ENCODE measurements around the gene PLCG2.

The PLCG2 gene

DNA sequence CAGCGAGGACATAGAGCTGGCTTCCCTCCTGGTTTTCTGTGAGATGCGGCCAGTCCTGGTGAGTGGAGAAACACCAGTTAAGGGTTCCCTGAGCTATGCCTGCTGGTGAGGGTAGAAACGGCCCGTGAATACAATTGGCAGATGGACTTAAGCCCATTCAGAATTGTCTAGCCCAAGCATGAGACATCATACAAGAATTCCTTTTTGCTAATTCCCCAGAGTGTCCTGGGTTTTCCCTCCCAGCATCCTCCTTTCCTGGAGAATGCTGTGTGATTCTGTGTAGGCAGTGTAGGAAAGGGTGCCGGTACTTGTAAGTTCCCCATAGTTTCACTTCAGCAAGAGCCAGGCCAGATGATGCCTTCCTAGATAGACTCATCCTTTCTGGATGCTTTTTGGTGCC, 167.1 kb downstream of the PLCG2 start:
- H3K9ac ChIP-seq (ENCODE audit: low read depth, low read length, poor library complexity) = no peak overlapping the region
- no CpG with 5 or more reads among the region's 5 CpGs for WGBS, 2 donors (ENCODE audit: extremely low coverage in 2 of 2, insufficient read length in 2 of 2, insufficient replicate concordance in 1 of 2)

DNA sequence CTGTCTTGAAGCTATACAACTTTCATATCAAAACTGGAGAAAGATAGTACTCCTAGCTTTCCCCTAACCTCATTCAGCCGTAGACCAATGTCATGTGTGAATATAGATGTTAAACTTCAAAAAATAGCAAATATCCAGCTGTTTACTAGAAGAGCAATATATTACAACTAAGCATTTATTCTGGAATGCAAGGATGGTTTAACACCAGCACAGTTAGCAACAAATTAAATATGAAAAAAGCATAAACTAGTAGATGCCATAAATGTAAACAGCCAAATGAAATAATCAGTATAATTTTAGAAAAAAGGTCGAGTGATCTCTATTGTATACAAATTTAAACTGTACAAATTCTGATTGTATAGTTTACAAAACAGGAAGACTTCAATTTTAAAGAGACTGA, 172.5 kb downstream of the PLCG2 start:
- H3K27ac ChIP-seq (replicated peaks; ENCODE audit: low read length) = no peak overlapping the region
- no peak overlapping the region for H2BK5ac ChIP-seq (ENCODE audit: low read length)
- H3K36me3 ChIP-seq (replicated peaks in 1 of 2; ENCODE audit: control insufficient read depth in 2 of 2, insufficient read depth in 2 of 2, low read length in 2 of 2) = no peaks in the 10 kb centered on the region
- H3K4me3 ChIP-seq (ENCODE audit: low read length in 2 of 2) = no peak overlapping the region
- H3K4me2 ChIP-seq (ENCODE audit: insufficient read depth, low read length, poor library complexity, severe bottlenecking) = no peak overlapping the region
- peaks cover 0 to 4% of the 10 kb centered on the region in 2 donors for H3K9me3 ChIP-seq (replicated peaks in 1 of 2; ENCODE audit: control insufficient read depth in 2 of 2, insufficient read depth in 1 of 2, low read depth in 1 of 2, low read length in 2 of 2)
- no peak overlapping the region for H2AK5ac ChIP-seq (ENCODE audit: low read depth, low read length)
- H2BK15ac ChIP-seq (ENCODE audit: low read length) = no peak overlapping the region
- no peak overlapping the region for H2BK120ac ChIP-seq (ENCODE audit: low read depth, low read length)
- H3K14ac ChIP-seq (ENCODE audit: low read length) = no peak overlapping the region
- peaks cover 0 to 2% (median 0%) of the 10 kb centered on the region in 3 experiments for H3K27me3 ChIP-seq (ENCODE audit: control insufficient read depth in 3 of 3, insufficient read depth in 3 of 3, low read depth in 1 of 3, low read length in 3 of 3)
- whole genome bisulfite sequencing, 2 donors (ENCODE audit: extremely low coverage in 2 of 2, insufficient read length in 2 of 2, insufficient replicate concordance in 1 of 2) = no CpG with 5 or more reads among the region's 2 CpGs
- H3K4me1 ChIP-seq (ENCODE audit: control insufficient read depth in 2 of 2, insufficient read depth in 1 of 2, low read depth in 1 of 2, low read length in 2 of 2) = peaks cover 0 to 9% of the 10 kb centered on the region in 2 donors
- H3K18ac ChIP-seq (ENCODE audit: low read length) = no peak overlapping the region
- no peak overlapping the region for H2BK12ac ChIP-seq (ENCODE audit: low read length)
- no peak for DNase-seq (ENCODE audit: low spot score)
- H3K9ac ChIP-seq (ENCODE audit: low read depth, low read length, poor library complexity) = no peak overlapping the region
- no peak overlapping the region for H4K8ac ChIP-seq (ENCODE audit: low read depth, low read length)
- H3K4ac ChIP-seq (ENCODE audit: low read length) = no peak overlapping the region
- H4K91ac ChIP-seq (ENCODE audit: low read depth, low read length, poor library complexity) = no peak overlapping the region
- H2AFZ ChIP-seq (ENCODE audit: low read length) = no peak overlapping the region
- no peaks in the 10 kb centered on the region for H3K79me1 ChIP-seq (ENCODE audit: low read depth, low read length)
- no peak overlapping the region for H3K23ac ChIP-seq (ENCODE audit: low read depth, low read length, poor library complexity)

More for the DNA sequence above, 167.1 kb downstream of the PLCG2 start:
- H2BK5ac ChIP-seq (ENCODE audit: low read length) = no peak overlapping the region
- H3K36me3 ChIP-seq (replicated peaks in 1 of 2; ENCODE audit: control insufficient read depth in 2 of 2, insufficient read depth in 2 of 2, low read length in 2 of 2) = no peaks in the 10 kb centered on the region
- no peak overlapping the region for H2AFZ ChIP-seq (ENCODE audit: low read length)
- no peak overlapping the region for H3K4me2 ChIP-seq (ENCODE audit: insufficient read depth, low read length, poor library complexity, severe bottlenecking)
- no peak overlapping the region for H3K4ac ChIP-seq (ENCODE audit: low read length)
- peaks cover 0 to 2% (median 0%) of the 10 kb centered on the region in 3 experiments for H3K27me3 ChIP-seq (ENCODE audit: control insufficient read depth in 3 of 3, insufficient read depth in 3 of 3, low read depth in 1 of 3, low read length in 3 of 3)
- H3K4me3 ChIP-seq (ENCODE audit: low read length in 2 of 2) = no peak overlapping the region
- no peak overlapping the region for H2BK120ac ChIP-seq (ENCODE audit: low read depth, low read length)
- H2BK15ac ChIP-seq (ENCODE audit: low read length) = no peak overlapping the region
- no peak overlapping the region for H3K14ac ChIP-seq (ENCODE audit: low read length)
- no peak overlapping the region for H3K27ac ChIP-seq (replicated peaks; ENCODE audit: low read length)
- H3K23ac ChIP-seq (ENCODE audit: low read depth, low read length, poor library complexity) = no peak overlapping the region
- H3K4me1 ChIP-seq (ENCODE audit: control insufficient read depth in 2 of 2, insufficient read depth in 1 of 2, low read depth in 1 of 2, low read length in 2 of 2) = peaks cover 6 to 12% of the 10 kb centered on the region in 2 donors
- H4K8ac ChIP-seq (ENCODE audit: low read depth, low read length) = no peak overlapping the region
- no peaks in the 10 kb centered on the region for H3K79me1 ChIP-seq (ENCODE audit: low read depth, low read length)
- H2BK12ac ChIP-seq (ENCODE audit: low read length) = no peak overlapping the region
- H3K9me3 ChIP-seq (replicated peaks in 1 of 2; ENCODE audit: control insufficient read depth in 2 of 2, insufficient read depth in 1 of 2, low read depth in 1 of 2, low read length in 2 of 2) = no peaks in the 10 kb centered on the region
- H3K18ac ChIP-seq (ENCODE audit: low read length) = no peak overlapping the region
- no peak for DNase-seq (ENCODE audit: low spot score)
- no peak overlapping the region for H2AK5ac ChIP-seq (ENCODE audit: low read depth, low read length)
- H4K91ac ChIP-seq (ENCODE audit: low read depth, low read length, poor library complexity) = no peak overlapping the region

DNA sequence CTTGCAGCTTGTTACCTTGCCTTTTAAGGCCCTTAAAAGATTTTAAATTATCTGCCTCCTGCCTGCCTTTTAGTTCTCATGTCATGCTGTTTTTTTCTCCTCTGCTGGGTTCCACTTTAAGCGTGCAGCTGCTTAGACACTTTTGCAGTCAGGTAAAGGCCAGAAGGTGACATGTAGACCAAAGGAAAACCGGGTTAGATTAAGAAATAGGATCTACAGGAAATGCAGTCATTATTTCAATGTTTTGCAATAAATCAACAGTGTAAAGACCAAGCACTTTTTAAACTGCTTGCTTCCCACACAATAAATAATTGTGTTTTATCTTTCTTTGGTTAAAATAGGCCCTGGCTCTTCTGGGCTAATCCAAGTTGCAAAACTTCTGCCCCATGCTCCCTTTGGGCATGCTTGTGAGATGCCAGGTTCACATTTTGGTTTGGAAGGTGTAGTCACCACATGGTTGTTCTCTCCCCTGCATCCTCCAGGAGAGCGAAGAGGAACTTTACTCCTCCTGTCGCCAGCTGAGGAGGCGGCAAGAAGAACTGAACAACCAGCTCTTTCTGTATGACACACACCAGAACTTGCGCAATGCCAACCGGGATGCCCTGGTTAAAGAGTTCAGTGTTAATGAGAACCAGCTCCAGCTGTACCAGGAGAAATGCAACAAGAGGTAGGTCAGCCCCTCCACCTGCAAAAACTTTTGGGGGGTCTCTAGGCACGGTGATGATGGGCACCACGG, 177.3 kb downstream of the PLCG2 start:
- Histone ChIP-seq H2AK5ac (ENCODE audit: low read depth, low read length) (no peak overlapping the region), H3K23ac (ENCODE audit: low read depth, low read length, poor library complexity) (no peak overlapping the region), H3K18ac (ENCODE audit: low read length) (peak overlapping the region; percentile 3), H3K9ac (ENCODE audit: low read depth, low read length, poor library complexity) (no peak overlapping the region), H3K27ac (replicated peaks; ENCODE audit: low read length) (no peak overlapping the region), H3K36me3 (replicated peaks in 1 of 2; ENCODE audit: control insufficient read depth in 2 of 2, insufficient read depth in 2 of 2, low read length in 2 of 2) (no peaks in the 10 kb centered on the region), H2BK15ac (ENCODE audit: low read length) (no peak overlapping the region), H3K9me3 (replicated peaks in 1 of 2; ENCODE audit: control insufficient read depth in 2 of 2, insufficient read depth in 1 of 2, low read depth in 1 of 2, low read length in 2 of 2) (peaks cover 0 to 2% of the 10 kb centered on the region in 2 donors), H3K27me3 (ENCODE audit: control insufficient read depth in 3 of 3, insufficient read depth in 3 of 3, low read depth in 1 of 3, low read length in 3 of 3) (no peaks in the 10 kb centered on the region), H2BK120ac (ENCODE audit: low read depth, low read length) (no peak overlapping the region), H3K4ac (ENCODE audit: low read length) (no peak overlapping the region), H2BK5ac (ENCODE audit: low read length) (no peak overlapping the region), H3K14ac (ENCODE audit: low read length) (no peak overlapping the region), H3K4me2 (ENCODE audit: insufficient read depth, low read length, poor library complexity, severe bottlenecking) (no peak overlapping the region), H3K4me1 (ENCODE audit: control insufficient read depth in 2 of 2, insufficient read depth in 1 of 2, low read depth in 1 of 2, low read length in 2 of 2) (peaks cover 0 to 9% of the 10 kb centered on the region in 2 donors), H4K8ac (ENCODE audit: low read depth, low read length) (no peak overlapping the region), H2BK12ac (ENCODE audit: low read length) (no peak overlapping the region), H4K91ac (ENCODE audit: low read depth, low read length, poor library complexity) (no peak overlapping the region), H2AFZ (ENCODE audit: low read length) (no peak overlapping the region), H3K4me3 (ENCODE audit: low read length in 2 of 2) (no peak overlapping the region), H3K79me1 (ENCODE audit: low read depth, low read length) (no peaks in the 10 kb centered on the region)
- WGBS, 2 donors (ENCODE audit: extremely low coverage in 2 of 2, insufficient read length in 2 of 2, insufficient replicate concordance in 1 of 2) = no CpG with 5 or more reads among the region's 9 CpGs
- DNase-seq (ENCODE audit: low spot score) = no peak

DNA sequence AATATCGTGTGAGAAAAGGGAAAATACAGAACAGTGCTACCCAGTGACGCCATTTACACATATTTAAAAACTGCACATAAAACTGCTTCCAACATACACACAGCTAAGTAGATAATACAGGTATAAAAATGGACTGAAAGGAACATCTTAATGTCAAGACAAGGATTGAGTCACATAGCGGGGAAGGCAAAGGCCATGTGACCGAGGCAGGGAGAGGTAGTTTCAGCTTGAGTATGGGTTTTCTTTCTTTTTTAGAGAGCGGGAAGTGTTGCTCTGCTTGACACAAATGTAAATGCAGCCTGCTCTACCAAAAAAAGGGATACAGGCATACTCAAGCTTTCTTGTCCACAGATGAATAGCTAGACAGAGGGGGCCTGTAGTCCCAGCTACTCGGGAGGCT, 185.7 kb downstream of the PLCG2 start:
- Histone ChIP-seq H3K27me3 (ENCODE audit: control insufficient read depth in 3 of 3, insufficient read depth in 3 of 3, low read depth in 1 of 3, low read length in 3 of 3) (no peaks in the 10 kb centered on the region), H3K9me3 (replicated peaks in 1 of 2; ENCODE audit: control insufficient read depth in 2 of 2, insufficient read depth in 1 of 2, low read depth in 1 of 2, low read length in 2 of 2) (no peaks in the 10 kb centered on the region), H3K79me1 (ENCODE audit: low read depth, low read length) (no peaks in the 10 kb centered on the region), H3K4ac (ENCODE audit: low read length) (no peak overlapping the region), H3K4me3 (ENCODE audit: low read length in 2 of 2) (no peak overlapping the region), H2AK5ac (ENCODE audit: low read depth, low read length) (no peak overlapping the region), H3K36me3 (replicated peaks in 1 of 2; ENCODE audit: control insufficient read depth in 2 of 2, insufficient read depth in 2 of 2, low read length in 2 of 2) (no peaks in the 10 kb centered on the region), H3K4me1 (ENCODE audit: control insufficient read depth in 2 of 2, insufficient read depth in 1 of 2, low read depth in 1 of 2, low read length in 2 of 2) (no peaks in the 10 kb centered on the region), H3K23ac (ENCODE audit: low read depth, low read length, poor library complexity) (no peak overlapping the region), H2BK12ac (ENCODE audit: low read length) (no peak overlapping the region), H3K4me2 (ENCODE audit: insufficient read depth, low read length, poor library complexity, severe bottlenecking) (no peak overlapping the region), H2BK15ac (ENCODE audit: low read length) (no peak overlapping the region), H3K27ac (replicated peaks; ENCODE audit: low read length) (no peak overlapping the region), H2BK5ac (ENCODE audit: low read length) (no peak overlapping the region), H3K14ac (ENCODE audit: low read length) (no peak overlapping the region), H4K8ac (ENCODE audit: low read depth, low read length) (no peak overlapping the region), H2AFZ (ENCODE audit: low read length) (no peak overlapping the region), H3K18ac (ENCODE audit: low read length) (no peak overlapping the region), H2BK120ac (ENCODE audit: low read depth, low read length) (no peak overlapping the region), H4K91ac (ENCODE audit: low read depth, low read length, poor library complexity) (no peak overlapping the region), H3K9ac (ENCODE audit: low read depth, low read length, poor library complexity) (no peak overlapping the region)
- DNase-seq (ENCODE audit: low spot score) = no peak
- no CpG with 5 or more reads among the region's 6 CpGs for WGBS, 2 donors (ENCODE audit: extremely low coverage in 2 of 2, insufficient read length in 2 of 2, insufficient replicate concordance in 1 of 2)

Measured in neuronal stem cell (in vitro differentiated cells).